ENCODE measurements around the gene PPP2R1A.

DNA sequence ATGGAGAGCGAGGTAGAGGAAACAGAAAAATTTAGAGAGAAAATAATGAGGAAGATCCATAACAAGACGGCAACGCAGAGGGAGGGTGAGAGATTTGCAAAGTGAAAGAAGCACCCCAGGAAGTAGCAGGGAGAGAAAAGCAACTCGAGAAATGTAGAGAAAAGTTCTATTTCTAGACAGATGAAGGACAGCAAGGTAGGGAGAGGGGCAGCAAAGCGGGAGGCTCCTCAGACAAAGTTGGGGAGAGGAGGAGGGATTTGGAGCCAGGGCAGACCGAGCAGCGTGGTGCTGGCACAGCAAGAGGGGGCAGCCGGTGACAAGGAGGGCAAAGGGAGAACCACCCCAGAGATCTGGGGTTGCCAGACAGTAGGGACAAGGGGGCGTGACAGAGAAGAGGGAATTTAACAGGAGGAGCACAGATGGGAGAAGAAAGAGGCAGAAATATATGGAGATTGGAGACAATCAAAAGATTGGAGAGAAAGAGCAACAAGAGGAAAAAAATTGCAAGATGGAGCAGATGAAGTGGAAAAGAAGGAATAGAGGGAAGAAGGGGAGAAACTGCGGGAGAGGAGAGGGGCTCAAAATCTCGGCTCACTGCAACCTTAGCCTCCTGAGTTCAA, 80.5 kb downstream of the PPP2R1A start:
- TF ChIP-seq, protein P1, sequence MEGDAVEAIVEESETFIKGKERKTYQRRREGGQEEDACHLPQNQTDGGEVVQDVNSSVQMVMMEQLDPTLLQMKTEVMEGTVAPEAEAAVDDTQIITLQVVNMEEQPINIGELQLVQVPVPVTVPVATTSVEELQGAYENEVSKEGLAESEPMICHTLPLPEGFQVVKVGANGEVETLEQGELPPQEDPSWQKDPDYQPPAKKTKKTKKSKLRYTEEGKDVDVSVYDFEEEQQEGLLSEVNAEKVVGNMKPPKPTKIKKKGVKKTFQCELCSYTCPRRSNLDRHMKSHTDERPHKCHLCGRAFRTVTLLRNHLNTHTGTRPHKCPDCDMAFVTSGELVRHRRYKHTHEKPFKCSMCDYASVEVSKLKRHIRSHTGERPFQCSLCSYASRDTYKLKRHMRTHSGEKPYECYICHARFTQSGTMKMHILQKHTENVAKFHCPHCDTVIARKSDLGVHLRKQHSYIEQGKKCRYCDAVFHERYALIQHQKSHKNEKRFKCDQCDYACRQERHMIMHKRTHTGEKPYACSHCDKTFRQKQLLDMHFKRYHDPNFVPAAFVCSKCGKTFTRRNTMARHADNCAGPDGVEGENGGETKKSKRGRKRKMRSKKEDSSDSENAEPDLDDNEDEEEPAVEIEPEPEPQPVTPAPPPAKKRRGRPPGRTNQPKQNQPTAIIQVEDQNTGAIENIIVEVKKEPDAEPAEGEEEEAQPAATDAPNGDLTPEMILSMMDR (IDR thresholded peaks at IDR 0.05), result no peak
- TF ChIP-seq, protein P2, sequence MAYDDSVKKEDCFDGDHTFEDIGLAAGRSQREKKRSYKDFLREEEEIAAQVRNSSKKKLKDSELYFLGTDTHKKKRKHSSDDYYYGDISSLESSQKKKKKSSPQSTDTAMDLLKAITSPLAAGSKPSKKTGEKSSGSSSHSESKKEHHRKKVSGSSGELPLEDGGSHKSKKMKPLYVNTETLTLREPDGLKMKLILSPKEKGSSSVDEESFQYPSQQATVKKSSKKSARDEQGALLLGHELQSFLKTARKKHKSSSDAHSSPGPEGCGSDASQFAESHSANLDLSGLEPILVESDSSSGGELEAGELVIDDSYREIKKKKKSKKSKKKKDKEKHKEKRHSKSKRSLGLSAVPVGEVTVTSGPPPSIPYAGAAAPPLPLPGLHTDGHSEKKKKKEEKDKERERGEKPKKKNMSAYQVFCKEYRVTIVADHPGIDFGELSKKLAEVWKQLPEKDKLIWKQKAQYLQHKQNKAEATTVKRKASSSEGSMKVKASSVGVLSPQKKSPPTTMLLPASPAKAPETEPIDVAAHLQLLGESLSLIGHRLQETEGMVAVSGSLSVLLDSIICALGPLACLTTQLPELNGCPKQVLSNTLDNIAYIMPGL (CRISPR knock-in tag; IDR thresholded peaks at IDR 0.05; ENCODE audit: borderline replicate concordance), result no peak

Data from A549 (cell line).